ENCODE data around the gene FBXO46.
"Not testable (repeated sequence)": the region's sequence is repeated elsewhere in the genome, so short reads cannot be mapped to it uniquely, and the experiment has no call there.

FBXO46 gene

GRCh38 chr19:45717983-45718650 lies 12.6 kb downstream of the FBXO46 start:
- no peak for DNase-seq

GRCh38 chr19:45717131-45717982 lies 13.3 kb downstream of the FBXO46 start:
- peak; percentile 99 for DNase-seq

- peak; percentile 71 for DNase-seq
Measured at GRCh38 chr19:45716359-45717130, 14.2 kb downstream of the FBXO46 start.

- no peak for DNase-seq
Measured at GRCh38 chr19:45715139-45715538, 15.6 kb downstream of the FBXO46 start.

- no peak for DNase-seq
Measured at GRCh38 chr19:45713141-45713540, 17.6 kb downstream of the FBXO46 start.

- no peak for DNase-seq
Measured at GRCh38 chr19:45712699-45713067, 18.0 kb downstream of the FBXO46 start.

- no peak for DNase-seq
Measured at GRCh38 chr19:45711851-45712698, 18.6 kb downstream of the FBXO46 start.

GRCh38 chr19:45710356-45711130 lies 20.2 kb downstream of the FBXO46 start:
- DNase-seq, result no peak

GRCh38 chr19:45705710-45706415 lies 24.8 kb downstream of the FBXO46 start:
- no peak for DNase-seq

GRCh38 chr19:45705115-45705514 lies 25.6 kb downstream of the FBXO46 start:
- no peak for DNase-seq

GRCh38 chr19:45701676-45702075 lies 29.0 kb downstream of the FBXO46 start:
- DNase-seq, result no peak

GRCh38 chr19:45693106-45693788 lies 37.4 kb downstream of the FBXO46 start:
- DNase-seq, result peak; percentile 91

GRCh38 chr19:45692187-45693105 lies 38.2 kb downstream of the FBXO46 start, which contains the start of gene QPCTL:
Gene QPCTL, plus strand, starts transcription at chr19:45692666. Its CDS starts 38 bp downstream, at chr19:45692704.
- peak; percentile 99 for DNase-seq

- peak; percentile 99 for DNase-seq
Measured at GRCh38 chr19:45691516-45692186, 39.0 kb downstream of the FBXO46 start, which contains the start of gene SNRPD2. Gene SNRPD2, minus strand, starts transcription at chr19:45691953. Its CDS starts 65 bp downstream, at chr19:45691888.

GRCh38 chr19:45687599-45687998 lies 43.1 kb downstream of the FBXO46 start:
- no peak for DNase-seq

- not testable (repeated sequence) for DNase-seq
Measured at GRCh38 chr19:45685045-45685444, 45.7 kb downstream of the FBXO46 start.

GRCh38 chr19:45682908-45683307 lies 47.8 kb downstream of the FBXO46 start:
- no peak for DNase-seq

GRCh38 chr19:45682117-45682516 lies 48.6 kb downstream of the FBXO46 start:
- DNase-seq, result no peak

Data from eye (tissue), 1 donor.